Lung microvascular endothelial cell (primary cell): ENCODE results near the gene SCPEP1. TPM values are rescaled to one million over a fixed set of nuclear protein-coding genes. Genes with fewer than 3 reads are reported as not detected.

Experiments used
- DNase-seq, 2 donors: peaks; one replicate each; pipeline versions ENCODE4 v3.0.0 to v3.0.0-alpha.2; 2010; ENCODE audit warnings: low read depth in 2 of 2
- total RNA-seq: library from RNA; depleted of rRNA; stranded (reverse); fragments of >200 nt; gene quantifications from 2 replicates; pipeline ENCODE4 v1.2.1, GENCODE V29; 2014

The SCPEP1 gene
- total RNA-seq, 1 donor from 2014 or later = 26.6 TPM

GRCh38 chr17:57037411-57037810, 59.5 kb downstream of the SCPEP1 start:
- no peak for DNase-seq

GRCh38 chr17:57038486-57038885, 60.6 kb downstream of the SCPEP1 start:
- no peak for DNase-seq

GRCh38 chr17:57040571-57040970, 62.6 kb downstream of the SCPEP1 start:
- no peak for DNase-seq

GRCh38 chr17:57043276-57043675, 65.3 kb downstream of the SCPEP1 start:
- DNase-seq = no peak

GRCh38 chr17:57044976-57045867, 67.3 kb downstream of the SCPEP1 start:
- DNase-seq = no peak

GRCh38 chr17:57045868-57046704, 68.2 kb downstream of the SCPEP1 start:
- DNase-seq = peak in 1 of 2 donors; percentile 8

- DNase-seq = no peak
These were observed 68.8 kb downstream of the SCPEP1 start for GRCh38 chr17:57046749-57047148.

GRCh38 chr17:57048096-57048495, 70.2 kb downstream of the SCPEP1 start:
- DNase-seq = no peak

GRCh38 chr17:57050306-57050705, 72.4 kb downstream of the SCPEP1 start:
- DNase-seq = no peak

- no peak for DNase-seq
These were observed 74.0 kb downstream of the SCPEP1 start for GRCh38 chr17:57051886-57052361.

Other genes with a start within 250 kb of the SCPEP1 start
- gene C17orf67, start 144.2 kb upstream of the SCPEP1 start, total RNA-seq = 3.5 and 18.1 TPM in 2 replicates
- 6.5 and 16.3 TPM in 2 replicates for gene DGKE, start 144.0 kb upstream of the SCPEP1 start, total RNA-seq
- 20.0 and 27.2 TPM in 2 replicates for gene TRIM25, start 64.1 kb upstream of the SCPEP1 start, total RNA-seq
- gene COIL, start 17.1 kb upstream of the SCPEP1 start, total RNA-seq = 8.7 and 10.7 TPM in 2 replicates
- gene AKAP1, start 107.1 kb downstream of the SCPEP1 start, total RNA-seq = 17.2 and 21.2 TPM in 2 replicates